GM23338 (cell line): ENCODE data around the gene CHRNA7. TPM values are rescaled to one million over a fixed set of nuclear protein-coding genes. Genes with fewer than 3 reads are reported as not detected.

ENCODE experiments used
- ATAC-seq: fragments of 200-7000 bp; cut with Tn5 transposase; 3 replicates; pipeline ENCODE4 v1.9.1; 2020
- DNase-seq: peaks from one replicate; pipeline ENCODE4 v3.0.0-alpha.2; 2015; ENCODE audit warnings: low spot score
- H2AFZ ChIP-seq: fragments of 200-600 bp; sonication (generic); 2 replicates; pipeline ENCODE4 v1.8.0; 2016; ENCODE audit warnings: antibody characterized with exemption, mild to moderate bottlenecking, moderate library complexity
- H3F3A ChIP-seq: fragments of 200-600 bp; sonication (generic); replicated peaks from 2 replicates; pipeline ENCODE4 v1.8.0; 2017; ENCODE audit warnings: antibody characterized with exemption, mixed run types, low read depth
- H3K27ac ChIP-seq: fragments of 200-600 bp; sonication (generic); 2 replicates; pipeline ENCODE4 v1.6.1; 2016; ENCODE audit warnings: low read depth
- H3K27me3 ChIP-seq: fragments of 200-600 bp; sonication (generic); 2 replicates; pipeline ENCODE4 v1.8.0; 2016; ENCODE audit warnings: mild to moderate bottlenecking, mixed run types, moderate library complexity; ENCODE audit not compliant: insufficient read depth
- H3K36me3 ChIP-seq: fragments of 200-600 bp; sonication (generic); 2 replicates; pipeline ENCODE4 v1.8.0; 2016; ENCODE audit warnings: mild to moderate bottlenecking; ENCODE audit not compliant: insufficient read depth
- H3K4me1 ChIP-seq: fragments of 200-600 bp; sonication (generic); 2 replicates; pipeline ENCODE4 v1.8.0; 2016; ENCODE audit warnings: mild to moderate bottlenecking, moderate library complexity; ENCODE audit not compliant: insufficient read depth
- H3K4me2 ChIP-seq: fragments of 200-600 bp; sonication (generic); 2 replicates; pipeline ENCODE4 v1.7.1; 2017; ENCODE audit warnings: mixed run types
- H3K4me3 ChIP-seq: fragments of 200-600 bp; sonication (generic); 2 replicates; pipeline ENCODE4 v1.6.1; 2016; ENCODE audit warnings: mixed run types
- H3K79me2 ChIP-seq: fragments of 200-600 bp; sonication (generic); replicated peaks from 2 replicates; pipeline ENCODE4 v1.8.0; 2017; ENCODE audit warnings: mild to moderate bottlenecking; ENCODE audit not compliant: insufficient read depth
- H3K9me2 ChIP-seq: fragments of 200-600 bp; sonication (generic); 2 replicates; pipeline ENCODE4 v1.8.0; 2017; ENCODE audit not compliant: insufficient read depth
- H4K20me1 ChIP-seq: fragments of 200-600 bp; sonication (generic); replicated peaks from 2 replicates; pipeline ENCODE4 v1.8.0; 2017; ENCODE audit warnings: mild to moderate bottlenecking; ENCODE audit not compliant: insufficient read depth
- H3K27ac Mint-ChIP-seq: 2 replicates; pipeline ENCODE4 v1.8.0; 2020; ENCODE audit warnings: inconsistent platforms, mild to moderate bottlenecking, moderate library complexity, mixed read lengths
- H3K27me3 Mint-ChIP-seq: 3 replicates; pipeline ENCODE4 v1.8.0; 2022; ENCODE audit warnings: low read depth, mild to moderate bottlenecking, moderate library complexity, mixed read lengths, inconsistent platforms; ENCODE audit not compliant: insufficient read depth, poor library complexity
- H3K36me3 Mint-ChIP-seq: 3 replicates; pipeline ENCODE4 v1.8.0; 2021; ENCODE audit warnings: low read depth, mild to moderate bottlenecking, inconsistent platforms, moderate library complexity, mixed read lengths
- H3K4me1 Mint-ChIP-seq: 3 replicates; pipeline ENCODE4 v1.8.0; 2020; ENCODE audit warnings: mild to moderate bottlenecking, inconsistent platforms, mixed read lengths
- H3K4me3 Mint-ChIP-seq: 3 replicates; pipeline ENCODE4 v1.8.0; 2021; ENCODE audit warnings: moderate library complexity, mild to moderate bottlenecking, inconsistent platforms, mixed read lengths
- H3K9me3 Mint-ChIP-seq: 3 replicates; pipeline ENCODE4 v1.8.0; 2020; ENCODE audit warnings: moderate library complexity, mild to moderate bottlenecking, inconsistent platforms, mixed read lengths
- CREB1 ChIP-seq: fragments of 250-450 bp; sonication (Bioruptor Pico); IDR thresholded peaks from 2 replicates; pipeline ENCODE4 v1.5.0; 2020; ENCODE audit warnings: low read depth, mild to moderate bottlenecking, moderate library complexity
- CTCF ChIP-seq, 2 experiments: fragments of 200-600 bp in 1 of 2; sonication (generic) in 1 of 2; conservative IDR thresholded peaks; 2 replicates each; pipeline versions ENCODE4 v1.5.1 to v1.6.1; 2016 to 2017; ENCODE audit warnings: antibody characterized with exemption in 2 of 2, low read depth in 2 of 2, mild to moderate bottlenecking in 2 of 2, moderate library complexity in 1 of 2
- JUNB ChIP-seq: IDR thresholded peaks from one replicate; pipeline ENCODE4 v1.6.1; 2016; ENCODE audit warnings: antibody characterized with exemption; ENCODE audit not compliant: unreplicated experiment
- STAT1 ChIP-seq: IDR thresholded peaks from one replicate; pipeline ENCODE4 v1.6.1; 2016; ENCODE audit warnings: antibody characterized with exemption; ENCODE audit not compliant: unreplicated experiment
- ZNF114 ChIP-seq: fragments of 250-450 bp; sonication (Bioruptor Pico); IDR thresholded peaks from 2 replicates; pipeline ENCODE4 v1.5.0; 2020; ENCODE audit warnings: mild to moderate bottlenecking, moderate library complexity
- ZNF331 ChIP-seq: fragments of 250-450 bp; sonication (Bioruptor Pico); IDR thresholded peaks from 2 replicates; pipeline ENCODE4 v1.5.0; 2020; ENCODE audit warnings: low read depth, mild to moderate bottlenecking, moderate library complexity
- polyA plus RNA-seq: library from polyadenylated mRNA; unstranded; fragments of >200 nt; fragmentation: Nextera tagmentation; extraction: Ambion mirVana; gene quantifications from 2 replicates; pipeline ENCODE4 v1.2.1, GENCODE V29; 2016
- total RNA-seq: library from RNA; depleted of rRNA; stranded (reverse); fragments of >200 nt; shearing (Covaris generic); gene quantifications from 2 replicates; pipeline ENCODE4 v1.2.3, GENCODE V29; 2014
- TF ChIP-seq, protein P1 (sequence below): IDR thresholded peaks from one replicate; pipeline ENCODE4 v1.6.1; 2018; ENCODE audit warnings: antibody characterized with exemption; ENCODE audit not compliant: unreplicated experiment
- TF ChIP-seq, protein P2 (sequence below): fragments of 250-450 bp; sonication (Bioruptor Pico); IDR thresholded peaks from 2 replicates; pipeline ENCODE4 v1.5.0; 2020; ENCODE audit warnings: mild to moderate bottlenecking, moderate library complexity

The CHRNA7 gene
- total and polyA plus RNA-seq, 2 experiments from 2014 or later = 4.6 to 8.2 TPM

GRCh38 chr15:32042269-32042972 is 12.1 kb downstream of the CHRNA7 start:
- Mint-ChIP-seq H3K9me3 (no peaks in the 10 kb centered on the region), H3K36me3 (no peaks in the 10 kb centered on the region), H3K4me3 (no peak overlapping the region), H3K4me1 (peaks cover 17% of the 10 kb centered on the region), H3K27ac (peak overlapping the region; percentile 39; the same call in 1 of the 2 replicates), H3K27me3 (no peaks in the 10 kb centered on the region)
- H3K4me1 ChIP-seq = no peaks in the 10 kb centered on the region
- H3K4me3 ChIP-seq = no peak overlapping the region
- no peaks in the 10 kb centered on the region for H3K27me3 ChIP-seq
- H3K36me3 ChIP-seq = no peaks in the 10 kb centered on the region
- H3K4me2 ChIP-seq = no peak overlapping the region
- TF ChIP-seq CTCF (conservative IDR thresholded peaks at IDR 0.05; ENCODE audit: low read depth in 2 of 2) (peak in 1 of 2 experiments; percentile 17; a peak in 2 of 4 replicates), JUNB (no peak), STAT1 (no peak), CREB1 (no peak), ZNF331 (CRISPR knock-in tag) (no peak), ZNF114 (CRISPR knock-in tag) (no peak)
- TF ChIP-seq, protein P1, sequence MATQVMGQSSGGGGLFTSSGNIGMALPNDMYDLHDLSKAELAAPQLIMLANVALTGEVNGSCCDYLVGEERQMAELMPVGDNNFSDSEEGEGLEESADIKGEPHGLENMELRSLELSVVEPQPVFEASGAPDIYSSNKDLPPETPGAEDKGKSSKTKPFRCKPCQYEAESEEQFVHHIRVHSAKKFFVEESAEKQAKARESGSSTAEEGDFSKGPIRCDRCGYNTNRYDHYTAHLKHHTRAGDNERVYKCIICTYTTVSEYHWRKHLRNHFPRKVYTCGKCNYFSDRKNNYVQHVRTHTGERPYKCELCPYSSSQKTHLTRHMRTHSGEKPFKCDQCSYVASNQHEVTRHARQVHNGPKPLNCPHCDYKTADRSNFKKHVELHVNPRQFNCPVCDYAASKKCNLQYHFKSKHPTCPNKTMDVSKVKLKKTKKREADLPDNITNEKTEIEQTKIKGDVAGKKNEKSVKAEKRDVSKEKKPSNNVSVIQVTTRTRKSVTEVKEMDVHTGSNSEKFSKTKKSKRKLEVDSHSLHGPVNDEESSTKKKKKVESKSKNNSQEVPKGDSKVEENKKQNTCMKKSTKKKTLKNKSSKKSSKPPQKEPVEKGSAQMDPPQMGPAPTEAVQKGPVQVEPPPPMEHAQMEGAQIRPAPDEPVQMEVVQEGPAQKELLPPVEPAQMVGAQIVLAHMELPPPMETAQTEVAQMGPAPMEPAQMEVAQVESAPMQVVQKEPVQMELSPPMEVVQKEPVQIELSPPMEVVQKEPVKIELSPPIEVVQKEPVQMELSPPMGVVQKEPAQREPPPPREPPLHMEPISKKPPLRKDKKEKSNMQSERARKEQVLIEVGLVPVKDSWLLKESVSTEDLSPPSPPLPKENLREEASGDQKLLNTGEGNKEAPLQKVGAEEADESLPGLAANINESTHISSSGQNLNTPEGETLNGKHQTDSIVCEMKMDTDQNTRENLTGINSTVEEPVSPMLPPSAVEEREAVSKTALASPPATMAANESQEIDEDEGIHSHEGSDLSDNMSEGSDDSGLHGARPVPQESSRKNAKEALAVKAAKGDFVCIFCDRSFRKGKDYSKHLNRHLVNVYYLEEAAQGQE = no peak
- TF ChIP-seq, protein P2, sequence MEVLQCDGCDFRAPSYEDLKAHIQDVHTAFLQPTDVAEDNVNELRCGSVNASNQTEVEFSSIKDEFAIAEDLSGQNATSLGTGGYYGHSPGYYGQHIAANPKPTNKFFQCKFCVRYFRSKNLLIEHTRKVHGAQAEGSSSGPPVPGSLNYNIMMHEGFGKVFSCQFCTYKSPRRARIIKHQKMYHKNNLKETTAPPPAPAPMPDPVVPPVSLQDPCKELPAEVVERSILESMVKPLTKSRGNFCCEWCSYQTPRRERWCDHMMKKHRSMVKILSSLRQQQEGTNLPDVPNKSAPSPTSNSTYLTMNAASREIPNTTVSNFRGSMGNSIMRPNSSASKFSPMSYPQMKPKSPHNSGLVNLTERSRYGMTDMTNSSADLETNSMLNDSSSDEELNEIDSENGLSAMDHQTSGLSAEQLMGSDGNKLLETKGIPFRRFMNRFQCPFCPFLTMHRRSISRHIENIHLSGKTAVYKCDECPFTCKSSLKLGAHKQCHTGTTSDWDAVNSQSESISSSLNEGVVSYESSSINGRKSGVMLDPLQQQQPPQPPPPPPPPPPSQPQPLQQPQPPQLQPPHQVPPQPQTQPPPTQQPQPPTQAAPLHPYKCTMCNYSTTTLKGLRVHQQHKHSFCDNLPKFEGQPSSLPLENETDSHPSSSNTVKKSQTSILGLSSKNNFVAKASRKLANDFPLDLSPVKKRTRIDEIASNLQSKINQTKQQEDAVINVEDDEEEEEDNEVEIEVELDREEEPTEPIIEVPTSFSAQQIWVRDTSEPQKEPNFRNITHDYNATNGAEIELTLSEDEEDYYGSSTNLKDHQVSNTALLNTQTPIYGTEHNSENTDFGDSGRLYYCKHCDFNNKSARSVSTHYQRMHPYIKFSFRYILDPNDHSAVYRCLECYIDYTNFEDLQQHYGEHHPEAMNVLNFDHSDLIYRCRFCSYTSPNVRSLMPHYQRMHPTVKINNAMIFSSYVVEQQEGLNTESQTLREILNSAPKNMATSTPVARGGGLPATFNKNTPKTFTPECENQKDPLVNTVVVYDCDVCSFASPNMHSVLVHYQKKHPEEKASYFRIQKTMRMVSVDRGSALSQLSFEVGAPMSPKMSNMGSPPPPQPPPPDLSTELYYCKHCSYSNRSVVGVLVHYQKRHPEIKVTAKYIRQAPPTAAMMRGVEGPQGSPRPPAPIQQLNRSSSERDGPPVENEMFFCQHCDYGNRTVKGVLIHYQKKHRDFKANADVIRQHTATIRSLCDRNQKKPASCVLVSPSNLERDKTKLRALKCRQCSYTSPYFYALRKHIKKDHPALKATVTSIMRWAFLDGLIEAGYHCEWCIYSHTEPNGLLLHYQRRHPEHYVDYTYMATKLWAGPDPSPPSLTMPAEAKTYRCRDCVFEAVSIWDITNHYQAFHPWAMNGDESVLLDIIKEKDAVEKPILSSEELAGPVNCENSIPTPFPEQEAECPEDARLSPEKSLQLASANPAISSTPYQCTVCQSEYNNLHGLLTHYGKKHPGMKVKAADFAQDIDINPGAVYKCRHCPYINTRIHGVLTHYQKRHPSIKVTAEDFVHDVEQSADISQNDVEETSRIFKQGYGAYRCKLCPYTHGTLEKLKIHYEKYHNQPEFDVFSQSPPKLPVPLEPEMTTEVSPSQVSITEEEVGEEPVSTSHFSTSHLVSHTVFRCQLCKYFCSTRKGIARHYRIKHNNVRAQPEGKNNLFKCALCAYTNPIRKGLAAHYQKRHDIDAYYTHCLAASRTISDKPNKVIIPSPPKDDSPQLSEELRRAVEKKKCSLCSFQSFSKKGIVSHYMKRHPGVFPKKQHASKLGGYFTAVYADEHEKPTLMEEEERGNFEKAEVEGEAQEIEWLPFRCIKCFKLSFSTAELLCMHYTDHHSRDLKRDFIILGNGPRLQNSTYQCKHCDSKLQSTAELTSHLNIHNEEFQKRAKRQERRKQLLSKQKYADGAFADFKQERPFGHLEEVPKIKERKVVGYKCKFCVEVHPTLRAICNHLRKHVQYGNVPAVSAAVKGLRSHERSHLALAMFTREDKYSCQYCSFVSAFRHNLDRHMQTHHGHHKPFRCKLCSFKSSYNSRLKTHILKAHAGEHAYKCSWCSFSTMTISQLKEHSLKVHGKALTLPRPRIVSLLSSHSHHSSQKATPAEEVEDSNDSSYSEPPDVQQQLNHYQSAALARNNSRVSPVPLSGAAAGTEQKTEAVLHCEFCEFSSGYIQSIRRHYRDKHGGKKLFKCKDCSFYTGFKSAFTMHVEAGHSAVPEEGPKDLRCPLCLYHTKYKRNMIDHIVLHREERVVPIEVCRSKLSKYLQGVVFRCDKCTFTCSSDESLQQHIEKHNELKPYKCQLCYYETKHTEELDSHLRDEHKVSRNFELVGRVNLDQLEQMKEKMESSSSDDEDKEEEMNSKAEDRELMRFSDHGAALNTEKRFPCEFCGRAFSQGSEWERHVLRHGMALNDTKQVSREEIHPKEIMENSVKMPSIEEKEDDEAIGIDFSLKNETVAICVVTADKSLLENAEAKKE = no peak
- no peak overlapping the region for H3K27ac ChIP-seq
- H4K20me1 ChIP-seq = no peaks in the 10 kb centered on the region
- H2AFZ ChIP-seq = no peak overlapping the region
- ATAC-seq (no peak), DNase-seq (no peak)
- H3F3A ChIP-seq = no peaks in the 10 kb centered on the region
- H3K79me2 ChIP-seq = no peaks in the 10 kb centered on the region
- no peaks in the 10 kb centered on the region for H3K9me2 ChIP-seq
